AG09319 (cell line): Measurements from ENCODE around the gene SSPN.

Experiments
- DNase-seq: peaks from one replicate; pipeline ENCODE4 v3.0.0-alpha.2; 2010; ENCODE audit warnings: low read depth; ENCODE audit errors: extremely low read depth
- TF ChIP-seq, protein P1 (sequence below): IDR thresholded peaks from 2 replicates; pipeline ENCODE4 v1.5.1; 2011; ENCODE audit warnings: low read depth, mild to moderate bottlenecking, inconsistent platforms, low read length, moderate library complexity

The SSPN gene, protein sequence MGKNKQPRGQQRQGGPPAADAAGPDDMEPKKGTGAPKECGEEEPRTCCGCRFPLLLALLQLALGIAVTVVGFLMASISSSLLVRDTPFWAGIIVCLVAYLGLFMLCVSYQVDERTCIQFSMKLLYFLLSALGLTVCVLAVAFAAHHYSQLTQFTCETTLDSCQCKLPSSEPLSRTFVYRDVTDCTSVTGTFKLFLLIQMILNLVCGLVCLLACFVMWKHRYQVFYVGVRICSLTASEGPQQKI

DNA sequence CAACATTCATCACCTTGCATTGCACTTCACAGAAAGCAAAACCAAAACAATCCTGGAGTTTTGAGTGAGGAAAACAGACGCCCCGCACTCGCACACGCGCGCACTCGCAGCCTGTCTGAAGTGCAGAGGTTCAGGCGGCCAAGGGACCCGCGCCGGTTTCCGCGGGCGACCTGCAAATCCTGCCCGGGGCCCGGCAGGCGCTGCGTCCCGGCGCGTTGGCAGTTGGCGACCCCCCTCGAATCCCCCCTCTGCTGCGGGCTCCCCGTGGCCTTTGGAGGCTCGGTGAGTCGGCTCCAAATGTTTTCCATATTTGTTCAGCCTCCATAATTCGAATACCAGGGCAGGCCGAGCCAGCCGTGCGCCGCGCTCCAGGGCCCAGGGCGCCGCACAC is at the start of gene SSPN:
TSS of gene SSPN (plus strand) at position 324 of the 391 bp plus-strand sequence. CDS start 100 bp downstream, outside the sequence.
- TF ChIP-seq, protein P1, sequence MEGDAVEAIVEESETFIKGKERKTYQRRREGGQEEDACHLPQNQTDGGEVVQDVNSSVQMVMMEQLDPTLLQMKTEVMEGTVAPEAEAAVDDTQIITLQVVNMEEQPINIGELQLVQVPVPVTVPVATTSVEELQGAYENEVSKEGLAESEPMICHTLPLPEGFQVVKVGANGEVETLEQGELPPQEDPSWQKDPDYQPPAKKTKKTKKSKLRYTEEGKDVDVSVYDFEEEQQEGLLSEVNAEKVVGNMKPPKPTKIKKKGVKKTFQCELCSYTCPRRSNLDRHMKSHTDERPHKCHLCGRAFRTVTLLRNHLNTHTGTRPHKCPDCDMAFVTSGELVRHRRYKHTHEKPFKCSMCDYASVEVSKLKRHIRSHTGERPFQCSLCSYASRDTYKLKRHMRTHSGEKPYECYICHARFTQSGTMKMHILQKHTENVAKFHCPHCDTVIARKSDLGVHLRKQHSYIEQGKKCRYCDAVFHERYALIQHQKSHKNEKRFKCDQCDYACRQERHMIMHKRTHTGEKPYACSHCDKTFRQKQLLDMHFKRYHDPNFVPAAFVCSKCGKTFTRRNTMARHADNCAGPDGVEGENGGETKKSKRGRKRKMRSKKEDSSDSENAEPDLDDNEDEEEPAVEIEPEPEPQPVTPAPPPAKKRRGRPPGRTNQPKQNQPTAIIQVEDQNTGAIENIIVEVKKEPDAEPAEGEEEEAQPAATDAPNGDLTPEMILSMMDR, result no peak

DNA sequence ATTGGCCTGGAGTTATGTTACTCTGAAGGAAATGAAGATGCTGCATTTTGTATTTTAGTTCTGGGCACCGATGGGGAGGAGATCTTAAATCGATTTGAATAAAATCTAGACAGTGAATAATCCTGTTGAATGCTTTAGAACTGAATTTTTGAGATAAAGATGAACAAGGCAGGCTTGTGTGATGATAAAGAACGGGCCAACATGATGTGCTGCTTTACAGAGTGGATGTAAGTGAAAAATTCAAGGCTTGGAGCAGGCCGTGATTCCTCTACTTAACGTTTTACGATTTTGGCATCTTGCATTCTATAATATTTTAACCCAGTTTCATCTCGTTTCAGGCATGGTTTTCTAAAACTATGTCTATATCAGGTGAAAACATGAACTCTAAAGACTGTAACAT is 47.1 kb upstream of the SSPN start:
- no peak for DNase-seq
- TF ChIP-seq, protein P1, result no peak

More for the DNA sequence above, at the start of gene SSPN:
- DNase-seq, result no peak

DNA sequence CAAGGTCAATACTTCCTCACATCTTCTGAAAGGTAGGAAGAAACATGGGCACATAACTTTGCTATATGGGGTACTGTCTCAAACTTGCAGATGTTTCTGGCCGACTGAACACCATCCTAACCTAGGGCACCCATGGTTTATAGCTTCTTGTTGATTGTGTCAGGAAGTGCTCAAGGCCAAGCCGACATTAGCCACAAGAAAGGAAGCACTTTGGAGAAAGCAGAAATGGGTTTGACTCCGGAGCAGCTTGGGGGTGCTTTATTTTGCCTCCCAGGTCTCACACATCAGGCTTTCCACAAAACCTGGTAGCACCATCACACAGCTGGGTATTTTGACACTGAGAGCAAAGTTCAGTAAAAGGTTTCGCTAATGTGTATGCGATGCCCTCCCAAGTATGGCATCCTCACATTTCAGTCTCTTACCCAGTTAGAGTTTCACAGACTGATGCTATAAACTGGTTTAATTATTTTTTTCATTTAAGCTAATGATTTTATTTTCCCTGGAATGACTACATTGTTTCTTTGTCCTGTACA is 45.3 kb upstream of the SSPN start:
- TF ChIP-seq, protein P1, result no peak
- DNase-seq, result no peak

DNA sequence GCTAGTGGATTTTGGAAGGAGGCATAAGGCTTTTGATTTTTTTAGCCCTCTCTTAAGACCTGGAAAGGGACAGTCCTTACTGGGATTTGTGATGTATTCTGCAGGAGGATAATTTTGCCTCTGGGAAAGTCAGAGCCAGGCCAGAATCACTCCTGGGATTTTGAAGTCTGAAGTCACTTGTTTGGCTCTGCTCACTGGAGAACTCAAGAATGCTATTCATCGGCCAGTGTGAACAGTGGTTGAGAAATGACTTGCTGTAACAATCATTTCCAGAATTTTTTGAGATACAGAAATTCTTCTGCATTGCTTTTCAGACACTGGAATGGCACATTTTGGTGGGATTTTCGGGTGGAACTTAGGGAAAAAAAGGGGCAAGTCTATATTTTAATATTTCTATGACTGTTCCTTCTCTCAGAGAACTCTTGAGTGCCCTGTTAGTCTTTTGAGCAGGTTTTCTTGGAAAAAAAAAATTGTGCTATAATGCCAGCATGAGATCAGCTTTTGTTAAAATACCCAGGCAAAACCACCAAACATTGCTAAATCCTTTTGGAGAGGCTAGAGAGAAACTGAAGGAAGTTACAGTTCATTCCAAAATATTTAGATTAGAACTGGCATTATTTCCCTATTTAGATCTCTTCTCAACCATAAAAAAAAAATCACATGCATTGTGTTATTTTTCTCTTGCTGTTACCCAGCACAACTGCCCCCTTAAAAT is 44.5 kb upstream of the SSPN start:
- TF ChIP-seq, protein P1, result no peak
- peak; percentile 23 for DNase-seq

DNA sequence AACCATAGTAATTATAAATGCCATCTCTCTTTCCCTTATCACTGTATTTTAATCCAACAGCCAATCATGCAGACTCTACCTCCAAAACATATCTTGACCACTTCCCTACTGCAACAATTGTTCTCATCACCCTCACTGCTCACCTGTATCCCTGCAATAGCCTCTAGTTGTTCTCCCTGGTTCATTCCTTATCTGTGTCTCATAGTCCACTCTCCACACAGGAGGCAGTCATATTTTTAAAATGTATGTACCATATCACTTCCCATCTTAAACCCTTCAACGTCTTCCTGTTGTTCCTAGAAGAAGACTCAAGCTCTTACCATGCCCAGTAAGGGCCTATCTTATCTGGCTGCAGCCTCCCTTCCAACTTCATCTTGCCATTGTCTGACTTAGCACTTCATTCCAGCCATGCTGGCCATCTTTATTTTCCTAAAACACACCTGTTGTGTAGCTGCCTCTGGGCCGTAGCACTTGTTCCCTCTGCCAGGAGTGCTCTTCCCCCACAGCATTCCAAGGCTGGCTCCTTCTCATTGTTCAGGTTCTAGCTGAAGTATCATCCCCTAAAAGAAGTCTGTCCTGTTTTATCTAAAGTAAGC is 42.8 kb upstream of the SSPN start:
- TF ChIP-seq, protein P1, result no peak
- no peak for DNase-seq

DNA sequence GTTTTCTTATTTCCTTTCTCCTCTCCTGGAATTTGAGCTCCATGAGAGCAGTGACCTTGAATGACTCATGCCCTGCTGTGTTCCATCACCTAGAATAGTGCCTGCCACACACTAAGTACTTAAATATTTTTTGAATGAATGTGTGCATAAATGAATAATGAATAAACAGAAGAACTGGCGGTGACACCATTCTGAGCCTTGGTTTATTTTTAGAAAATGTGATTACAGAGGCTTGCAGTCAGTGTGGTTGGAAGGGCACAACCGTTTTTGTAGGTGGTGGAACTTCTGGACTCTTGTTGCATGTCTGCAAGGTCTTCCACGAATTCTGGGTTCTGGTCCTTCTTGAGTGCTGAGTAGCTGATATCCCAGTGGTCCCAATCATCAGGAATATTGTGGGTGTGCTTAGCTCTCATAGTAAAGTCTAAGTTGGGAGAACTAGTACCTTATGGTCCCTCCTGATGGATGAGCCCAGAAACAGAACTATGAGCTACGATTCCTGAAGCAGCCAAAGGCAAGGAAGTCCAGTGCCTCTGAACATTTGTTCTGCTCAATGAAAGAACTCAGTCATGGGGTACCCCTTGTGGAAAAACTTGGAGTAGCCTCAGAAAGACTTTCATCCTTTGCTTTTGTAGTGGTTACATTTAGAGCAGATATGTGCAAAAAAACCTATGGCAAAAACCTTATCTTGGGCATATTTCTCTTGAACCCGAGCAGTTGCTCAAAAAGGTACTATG is 41.8 kb upstream of the SSPN start:
- TF ChIP-seq, protein P1, result peak; percentile 14
- peak; percentile 64 for DNase-seq
